ENCODE results near the gene YWHAG.

- TF ChIP-seq MAX (IDR thresholded peaks at IDR 0.05), result no peak
- TF ChIP-seq RAD21 (IDR thresholded peaks at IDR 0.05; ENCODE audit: low read depth), result no peak
- no peak for TF ChIP-seq TEAD4 (IDR thresholded peaks at IDR 0.05)
- no peak for TF ChIP-seq REST (IDR thresholded peaks at IDR 0.05; ENCODE audit: low read depth)
- TF ChIP-seq TCF12 (IDR thresholded peaks at IDR 0.05; ENCODE audit: low read depth), result no peak
- TF ChIP-seq TAF1 (IDR thresholded peaks at IDR 0.05; ENCODE audit: low read depth), result no peak
- no peak for TF ChIP-seq USF1 (IDR thresholded peaks at IDR 0.05)
- TF ChIP-seq CREB1 (IDR thresholded peaks at IDR 0.05; ENCODE audit: low read depth), result no peak
Measured at GRCh38 chr7:76405738-76406137, 46.9 kb upstream of the YWHAG start.
